Adipose tissue (tissue), 3 donors: ENCODE results near the gene DTWD2. TPM values are rescaled to one million over a fixed set of nuclear protein-coding genes. Genes with fewer than 3 reads are reported as not detected.
"Not testable (repeated sequence)": the region's sequence is repeated elsewhere in the genome, so short reads cannot be mapped to it uniquely, and the experiment has no call there.

Experiments
- H3K27ac ChIP-seq: one replicate; pipeline ENCODE4 v1.5.1; 2013; ENCODE audit warnings: low read depth, low read length
- WGBS, 3 donors: extraction: QIAGEN DNeasy Blood & Tissue Kit; methylation state at CpG; one replicate each; pipeline ENCODE4 v1.1.7; 2013; 5-methylcytosine and 5-hydroxymethylcytosine counted together
- polyA plus RNA-seq, 3 donors: library from polyadenylated mRNA; stranded (reverse); fragments of 200-250 nt; gene quantifications; one replicate each; pipeline ENCODE4 v1.2.3, GENCODE V29; 2013
- donor health status: healthy with polysubstance abuse.
- donor health status: Bipolar disorder and iron deficiency.
- donor health status: healthy.

Gene DTWD2
- polyA plus RNA-seq, 3 donors: 1.2 to 1.8 (median 1.5) TPM

DNA sequence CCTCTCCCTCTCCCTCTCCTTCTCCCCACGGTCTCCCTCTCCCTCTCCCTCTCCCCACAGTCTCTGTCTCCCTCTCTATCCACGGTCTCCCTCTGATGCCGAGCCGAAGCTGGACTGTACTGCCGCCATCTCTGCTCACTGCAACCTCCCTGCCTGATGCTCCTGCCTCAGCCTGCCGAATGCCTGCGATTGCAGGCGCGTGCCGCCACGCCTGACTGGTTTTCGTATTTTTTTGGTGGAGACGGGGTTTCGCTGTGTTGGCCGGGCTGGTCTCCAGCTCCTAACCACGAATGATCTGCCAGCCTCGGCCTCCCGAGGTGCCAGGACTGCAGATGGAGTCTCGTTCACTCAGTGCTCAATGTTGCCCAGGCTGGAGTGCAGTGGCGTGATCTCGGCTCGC, 24.0 kb downstream of the DTWD2 start:
- 93 to 96% (median 93%) methylated on average over 19 to 22 of the region's 22 CpGs for WGBS, 3 donors
- H3K27ac ChIP-seq: not testable (repeated sequence)

DNA sequence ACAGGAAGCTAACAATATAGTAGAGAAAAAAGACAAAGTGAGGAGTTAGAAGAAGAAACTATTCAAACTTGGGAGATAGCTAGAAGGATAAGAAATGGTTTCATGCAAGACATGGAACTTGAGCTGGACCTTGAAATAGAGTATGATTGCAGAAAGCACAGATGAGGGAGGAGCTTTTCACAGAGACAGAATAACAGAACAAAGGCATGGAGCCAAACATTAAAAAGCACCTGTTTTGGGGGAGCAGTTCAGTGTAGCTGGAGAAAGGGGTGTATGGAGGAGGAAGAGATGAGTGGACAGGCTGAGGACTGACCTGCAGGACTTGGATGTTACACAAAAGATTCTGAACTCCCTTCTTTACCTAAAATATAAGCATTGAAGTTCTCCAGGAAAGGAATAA, 25.2 kb downstream of the DTWD2 start:
- no peak overlapping the region for H3K27ac ChIP-seq

DNA sequence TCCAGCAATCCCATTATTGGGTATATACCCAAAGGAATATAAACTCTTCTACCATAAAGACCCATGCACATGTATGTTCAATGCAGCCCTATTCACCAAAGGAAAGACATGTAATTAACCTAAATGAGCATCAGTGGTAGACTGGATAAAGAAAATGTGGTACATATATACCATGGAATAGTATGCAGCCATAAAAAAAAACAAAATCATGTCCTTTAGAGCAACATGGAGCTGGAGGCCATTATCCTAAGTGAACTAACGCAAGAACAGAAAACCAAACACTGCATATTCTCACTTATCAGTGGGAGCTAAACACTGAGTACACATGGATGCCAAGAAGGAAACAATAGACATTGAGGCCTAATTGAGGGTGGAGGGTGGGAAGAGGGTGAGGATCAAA, 27.8 kb downstream of the DTWD2 start:
- 91 to 100% (median 91%) methylated on average over 1 of the region's 1 CpG for WGBS, 3 donors
- H3K27ac ChIP-seq: no peak overlapping the region

DNA sequence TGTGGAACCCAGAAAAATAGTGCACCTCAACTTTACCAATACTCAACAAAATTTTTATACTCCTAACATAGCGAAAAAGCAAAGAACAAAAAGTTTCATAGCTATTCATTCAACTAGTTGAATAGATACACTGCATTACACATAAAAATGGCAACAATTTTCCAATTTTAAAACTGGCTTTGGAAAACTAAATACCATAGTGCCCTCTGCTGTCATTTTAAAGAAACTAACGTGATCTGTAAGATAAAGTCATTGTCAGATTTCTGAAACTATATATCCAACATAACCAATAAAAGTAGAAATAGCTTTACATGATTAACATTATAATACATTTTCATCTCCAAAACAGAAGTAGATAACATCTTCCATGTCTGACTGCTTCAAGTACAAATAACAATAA, 31.6 kb downstream of the DTWD2 start:
- 37 to 65% (median 52%) methylated on average over 2 of the region's 2 CpGs for WGBS, 3 donors
- no peak overlapping the region for H3K27ac ChIP-seq

DNA sequence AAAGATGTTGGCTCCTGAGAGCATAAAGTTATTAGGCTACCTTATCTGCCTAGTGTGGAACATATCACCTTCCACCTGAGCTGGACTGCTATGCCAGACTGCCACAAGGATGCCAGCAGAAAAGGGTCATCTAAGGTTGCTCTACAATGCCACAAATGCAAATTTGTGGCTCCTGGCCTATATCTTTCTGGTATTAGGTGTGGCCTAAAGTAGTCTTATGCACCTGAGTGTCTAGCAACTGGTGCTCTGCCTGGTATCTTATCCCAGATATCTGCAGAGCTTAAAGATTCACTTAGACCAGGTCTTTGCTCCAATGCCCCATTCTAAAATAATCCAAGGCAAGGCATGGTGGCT, 34.7 kb downstream of the DTWD2 start:
- H3K27ac ChIP-seq: no peak overlapping the region

DNA sequence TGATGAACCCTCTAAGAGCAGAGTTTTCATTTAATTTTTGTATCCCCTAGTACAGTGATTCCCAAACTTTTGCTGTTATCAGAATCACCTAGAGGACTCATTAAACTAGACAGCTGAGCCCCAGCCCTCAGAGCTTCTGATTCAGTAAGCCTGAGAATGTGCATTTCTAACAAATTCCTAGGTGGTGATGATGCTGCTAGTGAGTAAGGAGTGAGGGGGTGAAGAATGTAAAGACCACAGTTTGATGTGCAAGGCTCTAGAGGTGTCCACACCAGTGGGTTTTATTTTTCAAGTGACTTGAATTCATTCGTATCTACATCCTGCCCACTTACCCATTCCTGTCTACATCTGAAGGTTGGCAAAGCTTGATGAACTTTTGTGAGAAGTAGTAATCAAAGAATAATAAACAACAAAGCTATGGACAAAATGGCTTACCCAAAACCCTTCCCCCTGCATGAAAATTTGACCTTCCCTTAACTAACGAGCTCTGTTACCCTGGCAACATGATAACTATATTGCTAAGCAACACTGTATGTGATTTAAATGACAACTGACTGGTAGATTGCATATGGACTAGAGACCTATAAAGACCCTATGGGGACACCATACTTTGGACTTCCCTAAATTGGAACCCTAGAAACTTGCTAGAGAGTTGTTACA, 35.2 kb downstream of the DTWD2 start:
- H3K27ac ChIP-seq: no peak overlapping the region
- WGBS, 3 donors: 73 to 89% (median 86%) methylated on average over 2 of the region's 2 CpGs

DNA sequence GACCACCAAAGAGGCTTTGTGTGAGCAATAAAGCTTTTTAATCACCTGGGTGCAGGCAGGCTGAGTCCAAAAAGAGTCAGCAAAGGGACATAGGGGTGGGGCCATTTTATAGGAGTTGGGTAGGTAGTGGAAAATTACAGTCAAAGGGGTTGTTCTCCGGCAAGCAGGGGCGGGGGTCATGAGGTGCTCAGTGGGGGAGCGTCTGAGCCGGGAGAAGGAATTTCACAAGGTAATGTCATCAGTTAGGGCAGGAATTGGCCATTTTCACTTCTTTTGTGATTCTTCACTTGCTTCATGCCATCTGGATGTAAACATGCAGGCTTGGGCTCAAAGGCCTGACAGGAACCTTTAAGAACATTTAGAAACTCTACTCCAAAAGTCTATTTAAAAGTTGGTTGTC, 36.0 kb downstream of the DTWD2 start:
- WGBS, 3 donors: 90 to 97% (median 94%) methylated on average over 4 of the region's 4 CpGs
- not testable (repeated sequence) for H3K27ac ChIP-seq

DNA sequence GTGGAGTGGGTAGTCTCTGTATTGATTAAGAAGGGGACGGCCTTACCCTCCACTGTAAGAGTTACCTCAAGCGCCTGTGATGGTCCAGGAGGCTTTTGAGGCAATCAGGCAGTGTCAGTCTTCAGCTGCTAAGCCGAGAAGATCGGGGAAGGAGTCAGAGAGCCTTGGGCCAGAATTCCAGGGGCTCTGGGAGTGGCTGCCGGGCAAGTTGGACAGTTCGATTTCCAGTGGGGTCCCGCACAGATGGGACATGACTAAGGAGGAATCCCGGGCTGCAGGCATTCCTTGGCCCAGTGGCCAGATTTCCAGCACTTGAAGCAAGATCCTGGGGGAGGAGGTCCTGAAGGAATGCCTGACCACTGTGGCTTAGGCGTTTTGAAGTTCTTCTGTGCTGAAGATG, 38.0 kb downstream of the DTWD2 start:
- H3K27ac ChIP-seq: not testable (repeated sequence)
- 90 to 94% (median 94%) methylated on average over 9 of the region's 9 CpGs for WGBS, 3 donors

DNA sequence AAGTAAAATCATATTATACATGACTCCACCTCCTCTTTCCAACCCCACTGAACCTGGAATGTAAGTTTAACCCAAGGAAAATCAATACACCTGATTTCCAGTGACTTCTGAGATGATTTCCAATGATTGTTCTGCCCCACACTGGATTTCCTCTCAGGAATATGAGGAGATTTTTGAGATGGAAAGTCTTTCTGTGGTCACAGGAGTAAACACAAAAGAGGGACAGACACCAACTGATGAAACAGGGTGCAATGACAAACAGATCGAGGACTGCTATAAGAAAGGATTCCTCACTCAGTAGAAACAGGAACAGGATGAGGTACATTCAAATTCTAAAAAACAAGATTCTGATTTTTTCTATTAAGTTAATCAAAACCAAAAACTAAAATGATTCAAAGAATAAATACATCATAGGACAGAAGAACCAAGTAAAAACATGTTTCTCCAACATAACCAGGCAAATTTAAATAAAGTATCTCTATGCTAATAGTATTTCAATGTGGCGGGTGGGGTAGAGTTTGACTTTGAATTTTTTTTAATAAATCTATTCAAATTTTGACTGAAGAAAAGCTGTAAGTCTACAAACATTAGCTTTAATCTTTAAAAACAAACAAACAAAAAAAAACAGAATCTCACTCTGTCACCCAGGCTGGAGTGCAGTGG, 42.1 kb downstream of the DTWD2 start:
- 85 to 89% (median 87%) methylated on average over 2 of the region's 2 CpGs for WGBS, 3 donors
- no peak overlapping the region for H3K27ac ChIP-seq

DNA sequence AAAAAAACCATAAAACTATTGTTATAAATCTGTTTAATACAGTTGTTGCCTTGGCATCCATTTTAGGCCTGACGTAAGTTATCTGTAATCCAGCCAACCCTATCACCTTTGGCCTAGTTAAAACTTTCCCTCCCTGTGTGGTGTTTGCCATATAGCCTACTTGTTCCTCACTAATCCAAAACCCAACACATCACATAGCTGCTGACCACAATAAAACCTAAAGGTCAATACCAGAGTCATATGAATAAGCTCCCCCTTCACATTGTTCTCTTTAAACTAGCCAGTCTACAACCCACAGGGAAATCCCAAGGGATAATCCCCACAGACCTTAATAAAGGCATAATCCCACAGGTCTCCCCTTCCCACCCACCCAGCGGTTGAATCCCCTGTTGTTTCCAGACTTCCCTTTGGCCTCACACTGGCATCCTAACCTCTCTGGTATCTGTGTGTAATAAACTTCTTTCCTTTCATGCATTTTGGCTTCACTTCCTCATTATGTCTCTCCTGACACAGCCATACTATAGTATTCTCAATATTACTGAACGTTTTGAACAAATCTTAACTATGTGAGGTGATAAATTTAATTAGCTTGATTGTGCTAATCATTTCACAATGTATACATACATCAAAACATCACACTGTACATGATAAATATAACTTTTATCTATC, 50.8 kb downstream of the DTWD2 start:
- 66 to 81% (median 66%) methylated on average over 3 of the region's 3 CpGs for WGBS, 3 donors

DNA sequence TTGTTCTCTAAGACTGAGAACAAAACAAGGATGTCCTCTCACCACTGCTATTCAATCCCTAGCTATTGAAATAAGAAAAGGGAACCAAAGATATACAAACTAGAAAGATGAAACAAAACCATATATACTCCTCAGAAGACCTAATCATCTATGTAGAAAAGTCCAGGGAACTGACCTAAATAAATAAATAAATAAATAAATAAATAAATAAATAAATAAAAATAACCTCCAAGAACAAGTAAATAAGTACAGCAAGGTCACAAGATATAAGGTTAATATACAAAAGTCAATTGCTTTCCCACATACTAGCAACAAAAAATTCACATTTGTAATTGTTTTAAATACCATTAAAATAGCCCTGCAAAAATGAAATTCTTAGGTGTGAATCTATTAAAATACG, 54.6 kb downstream of the DTWD2 start:
- WGBS, 3 donors: 95 to 97% (median 96%) methylated on average over 1 of the region's 1 CpG
- H3K27ac ChIP-seq: no peak overlapping the region

More for the DNA sequence above, 50.8 kb downstream of the DTWD2 start:
- no peak overlapping the region for H3K27ac ChIP-seq

DNA sequence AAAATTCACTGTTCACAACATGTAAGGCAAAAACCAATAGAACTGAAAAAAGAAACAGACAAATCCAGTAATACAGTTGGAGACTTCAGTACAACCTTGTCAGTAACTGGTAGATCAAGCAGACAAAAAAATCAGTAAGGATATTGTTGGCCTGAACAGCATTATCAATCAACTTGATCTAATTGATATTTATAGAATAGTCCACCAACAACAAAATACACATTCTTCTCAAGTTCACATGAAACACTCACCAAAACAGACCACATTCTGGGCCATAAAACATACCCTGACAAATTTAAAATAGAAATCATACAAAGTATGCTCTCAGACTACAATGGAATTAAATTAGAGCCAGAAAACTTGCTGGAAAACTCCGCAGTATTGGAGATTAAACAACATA, 56.8 kb downstream of the DTWD2 start:
- 80 to 87% (median 84%) methylated on average over 1 of the region's 1 CpG for WGBS, 3 donors
- no peak overlapping the region for H3K27ac ChIP-seq

DNA sequence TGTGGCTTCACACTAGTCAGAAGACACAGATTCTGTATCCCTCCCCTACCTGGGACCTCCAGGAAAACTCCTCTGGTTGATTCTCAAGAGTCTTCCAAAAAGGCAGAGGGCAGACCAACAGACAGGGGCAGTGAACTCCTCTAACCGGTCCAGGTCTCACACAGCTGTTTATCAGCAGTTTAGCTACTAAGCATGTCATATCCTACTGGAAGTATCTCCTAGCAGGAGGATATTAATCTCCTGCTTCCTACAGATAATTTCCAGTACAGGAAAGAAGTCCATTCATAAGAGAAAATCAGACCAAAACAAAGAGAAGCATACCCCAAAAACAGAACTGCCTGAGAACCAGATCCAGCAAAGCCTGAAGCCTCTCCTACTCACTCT, 64.3 kb downstream of the DTWD2 start:
- no peak overlapping the region for H3K27ac ChIP-seq
- 50 to 71% (median 60%) methylated on average over 1 of the region's 1 CpG for WGBS, 3 donors

DNA sequence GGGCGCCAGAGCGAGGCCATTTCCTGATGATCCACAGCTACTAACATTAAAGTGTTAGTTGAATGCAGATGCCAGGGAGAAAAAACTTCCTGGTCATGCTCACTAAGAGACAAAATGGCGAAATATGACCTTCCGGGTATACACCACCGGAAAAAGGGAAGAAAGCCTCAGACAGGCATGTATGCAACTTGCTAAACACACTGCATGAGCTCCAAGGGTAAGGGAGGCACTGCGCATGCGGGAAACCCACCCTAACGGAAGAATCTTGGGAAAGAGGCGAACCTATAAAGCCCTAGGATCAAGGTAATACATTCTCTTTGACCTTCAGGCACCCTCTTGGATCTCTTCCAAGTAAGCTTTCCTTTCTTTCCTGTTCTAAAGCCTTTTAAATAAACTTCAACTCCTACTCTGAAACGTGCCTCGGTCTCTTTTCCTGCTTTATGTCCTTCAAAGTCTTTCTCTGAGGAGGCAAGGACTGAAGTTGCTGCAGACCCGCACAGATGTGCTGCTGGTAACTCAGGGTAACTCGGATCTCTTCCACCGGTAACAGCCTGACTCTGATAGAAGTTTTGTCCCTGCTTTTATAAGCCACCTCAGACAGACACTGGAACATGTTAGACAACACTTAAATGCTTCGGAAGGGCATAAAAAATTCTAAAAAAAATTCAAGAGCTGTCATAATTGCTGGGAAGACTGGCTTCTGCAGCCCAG, 64.9 kb downstream of the DTWD2 start:
- H3K27ac ChIP-seq: no peak overlapping the region
- 76 to 86% (median 78%) methylated on average over 15 of the region's 15 CpGs for WGBS, 3 donors

DNA sequence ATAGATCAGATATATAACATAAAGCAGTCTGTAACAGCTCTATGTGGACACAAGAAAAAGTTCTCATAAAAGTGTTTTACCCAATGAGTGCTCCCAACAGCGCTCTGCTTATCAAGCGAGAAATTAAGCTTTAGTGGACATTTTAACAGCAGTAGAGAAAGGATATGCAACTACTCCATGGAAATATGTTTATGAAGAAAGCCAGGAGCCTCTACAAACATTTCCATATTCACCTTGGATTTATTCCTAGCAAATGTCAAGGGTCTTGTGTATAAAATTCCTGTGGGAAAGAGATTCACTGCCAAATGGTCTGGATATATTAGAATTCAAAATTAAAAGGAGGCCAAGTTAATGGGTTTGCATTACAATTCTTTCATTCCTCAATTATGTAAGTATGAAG, 66.5 kb downstream of the DTWD2 start:
- no peak overlapping the region for H3K27ac ChIP-seq

DNA sequence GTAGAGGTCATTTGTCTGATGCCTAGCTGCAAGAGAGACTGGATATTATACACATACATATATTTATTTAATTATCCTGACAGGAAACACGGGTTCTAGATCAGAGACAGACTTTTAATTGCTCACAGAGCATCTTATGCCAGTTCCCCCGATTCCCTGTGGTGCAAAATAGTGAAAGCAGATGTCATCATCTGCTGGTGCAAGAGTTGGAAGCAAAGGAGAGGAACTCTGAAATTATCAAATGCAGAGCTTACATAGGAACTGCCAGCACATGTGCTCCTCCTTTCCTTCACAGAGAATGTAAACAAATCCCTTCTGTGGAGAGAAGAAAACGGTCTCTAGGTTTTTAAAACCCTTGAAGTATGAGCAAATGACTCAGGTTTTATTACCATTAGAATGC, 69.3 kb downstream of the DTWD2 start:
- WGBS, 3 donors: 68 to 86% (median 71%) methylated on average over 3 of the region's 3 CpGs

More for the DNA sequence above, 66.5 kb downstream of the DTWD2 start:
- 74 to 92% (median 78%) methylated on average over 2 of the region's 2 CpGs for WGBS, 3 donors

DNA sequence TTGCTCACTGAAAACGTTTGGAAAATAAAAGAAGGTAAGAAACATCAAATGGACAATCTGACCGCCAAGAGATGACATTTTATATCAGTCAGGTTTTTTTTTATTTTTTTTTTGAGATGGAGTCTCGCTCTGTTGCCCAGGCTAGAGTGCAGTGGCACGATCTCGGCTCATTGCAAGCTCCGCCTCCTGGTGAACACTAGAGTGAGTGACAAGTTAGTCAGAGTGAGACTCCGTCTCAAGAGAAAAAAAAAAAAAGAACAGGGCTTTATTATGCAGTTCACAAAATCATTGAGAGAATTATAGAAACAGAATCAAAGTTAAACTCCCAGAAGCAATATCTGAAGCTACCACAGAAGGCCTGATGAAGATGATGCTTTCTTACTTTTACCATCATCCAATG, 70.1 kb downstream of the DTWD2 start:
- 93 to 94% (median 93%) methylated on average over 7 of the region's 7 CpGs for WGBS, 3 donors
- no peak overlapping the region for H3K27ac ChIP-seq

More for the DNA sequence above, 69.3 kb downstream of the DTWD2 start:
- no peak overlapping the region for H3K27ac ChIP-seq

DNA sequence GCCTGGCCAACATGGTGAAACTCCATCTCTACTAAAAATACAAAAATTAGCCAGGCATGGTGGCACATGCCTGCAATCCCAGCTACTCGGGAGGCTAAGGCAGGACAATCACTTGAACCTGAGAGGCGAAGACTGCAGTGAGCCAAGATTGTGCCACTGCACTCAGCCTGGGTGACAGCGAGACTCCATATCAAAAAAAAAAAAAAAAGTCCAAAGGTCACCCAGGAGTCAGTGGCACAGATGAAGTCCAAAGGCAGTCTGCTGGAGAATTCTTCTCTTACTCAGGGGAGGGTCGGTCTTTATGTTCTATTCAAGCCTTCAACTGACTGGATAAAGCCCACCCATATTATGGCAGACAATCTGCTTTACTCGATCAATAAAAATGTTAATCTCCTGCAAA, 80.8 kb downstream of the DTWD2 start:
- H3K27ac ChIP-seq: not testable (repeated sequence)
- WGBS, 3 donors: 62 to 96% (median 96%) methylated on average over 5 of the region's 5 CpGs

DNA sequence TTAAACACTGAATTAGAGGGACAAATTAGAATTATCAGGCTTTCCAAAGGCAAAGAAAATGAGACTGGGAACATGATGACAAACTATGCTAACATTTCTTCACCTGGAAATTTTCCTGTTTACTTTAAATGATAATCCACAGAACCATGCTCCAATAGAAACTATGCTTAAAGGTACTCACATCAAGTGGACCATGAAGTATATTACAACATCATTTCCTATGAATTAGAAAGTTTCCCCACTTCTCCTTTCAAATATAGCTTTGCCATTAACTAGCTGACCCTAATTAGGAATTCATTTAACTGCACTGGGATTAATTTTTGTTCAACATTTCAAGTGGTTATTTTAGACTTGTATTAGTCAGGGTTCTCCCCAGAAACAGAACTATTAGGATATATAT, 81.4 kb downstream of the DTWD2 start:
- no peak overlapping the region for H3K27ac ChIP-seq
